MCF 10A (cell line): ENCODE results near the gene SNRPE. TPM values are rescaled to one million over a fixed set of nuclear protein-coding genes. Genes with fewer than 3 reads are reported as not detected.

Experiments used
- BruUV-seq: library from RNA; stranded (reverse); fragments of 400-500 nt; replicated peaks from 2 replicates; lab custom pipeline; 2021; lab: Mats Ljungman, UMichigan
- CTCF ChIA-PET: fragments of 300-600 bp; sonication (Branson Sonifier 250); formaldehyde crosslinking; extraction: SDS; loops from one replicate; lab custom pipeline; 2021; ENCODE audit warnings: antibody characterized with exemption, inconsistent platforms; lab: Yijun Ruan, JAX
- POLR2A ChIA-PET: fragments of 300-600, 350-650 bp; sonication (Branson Sonifier 250); formaldehyde crosslinking; extraction: SDS; loops from one replicate; lab custom pipeline; 2020; ENCODE audit warnings: antibody characterized with exemption, inconsistent platforms; lab: Yijun Ruan, JAX
- DNase-seq: peaks from one replicate; pipeline ENCODE4 v3.0.0-alpha.2; 2018; ENCODE audit not compliant: unreplicated experiment
- H3K27ac Mint-ChIP-seq: one replicate; pipeline ENCODE4 v1.8.0; 2022; ENCODE audit warnings: mild to moderate bottlenecking, low read depth, mixed read lengths; ENCODE audit not compliant: unreplicated experiment
- H3K27me3 Mint-ChIP-seq: one replicate; pipeline ENCODE4 v1.8.0; 2022; ENCODE audit warnings: mixed read lengths; ENCODE audit not compliant: insufficient read depth, unreplicated experiment
- H3K36me3 Mint-ChIP-seq: one replicate; pipeline ENCODE4 v1.8.0; 2022; ENCODE audit warnings: mild to moderate bottlenecking, moderate library complexity, mixed read lengths; ENCODE audit not compliant: insufficient read depth, unreplicated experiment
- H3K4me1 Mint-ChIP-seq: one replicate; pipeline ENCODE4 v1.8.0; 2022; ENCODE audit warnings: mixed read lengths; ENCODE audit not compliant: insufficient read depth, unreplicated experiment
- H3K4me3 Mint-ChIP-seq: one replicate; pipeline ENCODE4 v1.8.0; 2022; ENCODE audit warnings: mild to moderate bottlenecking, moderate library complexity, mixed read lengths; ENCODE audit not compliant: unreplicated experiment
- H3K9me3 Mint-ChIP-seq: one replicate; pipeline ENCODE4 v1.8.0; 2022; ENCODE audit warnings: mixed read lengths; ENCODE audit not compliant: unreplicated experiment
- CTCF ChIP-seq: fragments of 200-600 bp; IDR thresholded peaks from one replicate; pipeline ENCODE4 v1.8.0; 2022; ENCODE audit warnings: antibody characterized with exemption, mild to moderate bottlenecking; ENCODE audit not compliant: unreplicated experiment
- intact Hi-C: fragments of 100-400 bp; cut with micrococcal nuclease; formaldehyde crosslinking; loops from 2 replicates; pipeline ENCODE4 v1.14.1; 2022
- total RNA-seq: library from RNA; stranded (reverse); gene quantifications from 2 replicates; pipeline ENCODE4 v1.2.3, GENCODE V29; 2022

SNRPE gene
- total RNA-seq, 1 experiment from 2014 or later: 358 TPM

GRCh38 chr1:203871114-203871880 lies 9.9 kb downstream of the SNRPE start:
- CTCF ChIA-PET: interaction anchor here (0.6 to 12.2 kb wide), 63 partner anchors 11 to 1259 kb away, joined by 3 to 452 read pairs (median 5); partner anchors contain the start of genes PLEKHA6, SNRPE and SOX13
- intact Hi-C loops: loop anchor here (1.0 to 10.0 kb wide), 4 partner anchors 114 to 256 kb away; partner anchors contain the start of gene SOX13
- Mint-ChIP-seq H3K4me3 (no peak overlapping the region), H3K9me3 (no peaks in the 10 kb centered on the region), H3K4me1 (peaks cover 3% of the 10 kb centered on the region), H3K27me3 (no peaks in the 10 kb centered on the region), H3K36me3 (peaks cover 84% of the 10 kb centered on the region), H3K27ac (peak overlapping the region; percentile 74)
- peak; percentile 100 for TF ChIP-seq CTCF
- DNase-seq: peak; percentile 86
- POLR2A ChIA-PET: interaction anchor here (0.6 to 7.6 kb wide), 23 partner anchors 8 to 539 kb away, joined by 3 to 122 read pairs (median 4); partner anchors contain the start of genes ETNK2, SNRPE and SOX13
- BruUV-seq: TSS peak; percentile 2

- no TSS peak for BruUV-seq
- H3K27me3 Mint-ChIP-seq: no peaks in the 10 kb centered on the region
- no peak for TF ChIP-seq CTCF
- no peaks in the 10 kb centered on the region for H3K4me1 Mint-ChIP-seq
- POLR2A ChIA-PET: interaction anchor here (0.9 to 7.6 kb wide), 7 partner anchors 8 to 255 kb away, joined by 3 to 122 read pairs (median 17); partner anchors contain the start of genes SNRPE and SOX13
- peaks cover 83% of the 10 kb centered on the region for H3K36me3 Mint-ChIP-seq
- no peak for DNase-seq
- no peaks in the 10 kb centered on the region for H3K9me3 Mint-ChIP-seq
- no peak overlapping the region for H3K27ac Mint-ChIP-seq
- no peak overlapping the region for H3K4me3 Mint-ChIP-seq
- CTCF ChIA-PET: interaction anchor here (0.6 to 12.2 kb wide), 20 partner anchors 9 to 1348 kb away, joined by 3 to 452 read pairs (median 6); partner anchors contain the start of genes ETNK2, SNRPE and SOX13
- intact Hi-C loops: loop anchor here (10.0 kb wide), 1 partner anchor 112 kb away; no protein-coding TSS in a partner anchor
These were observed 11.7 kb downstream of the SNRPE start for GRCh38 chr1:203873094-203873493.

- BruUV-seq: no TSS peak
- DNase-seq: no peak
- no peaks in the 10 kb centered on the region for H3K9me3 Mint-ChIP-seq
- H3K36me3 Mint-ChIP-seq: peaks cover 44% of the 10 kb centered on the region
- intact Hi-C loops: loop anchor here (10.0 kb wide), 1 partner anchor 106 kb away; no protein-coding TSS in a partner anchor
- ChIA-PET POLR2A (no interaction called here), CTCF (interaction anchor here (0.6 kb wide), 1 partner anchor 11 kb away, joined by 3 read pairs; no protein-coding TSS in a partner anchor)
- H3K4me3 Mint-ChIP-seq: no peak overlapping the region
- no peaks in the 10 kb centered on the region for H3K27me3 Mint-ChIP-seq
- no peak overlapping the region for H3K27ac Mint-ChIP-seq
- no peaks in the 10 kb centered on the region for H3K4me1 Mint-ChIP-seq
- TF ChIP-seq CTCF: no peak
These were observed 17.0 kb downstream of the SNRPE start for GRCh38 chr1:203878422-203878821.

GRCh38 chr1:203880606-203881005 lies 19.2 kb downstream of the SNRPE start:
- Mint-ChIP-seq H3K4me1 (no peaks in the 10 kb centered on the region), H3K4me3 (no peak overlapping the region), H3K27me3 (no peaks in the 10 kb centered on the region), H3K36me3 (peaks cover 38% of the 10 kb centered on the region), H3K27ac (no peak overlapping the region), H3K9me3 (no peaks in the 10 kb centered on the region)
- DNase-seq: no peak
- intact Hi-C loops: no loop called here
- BruUV-seq: no TSS peak
- ChIA-PET POLR2A (interaction anchor here (0.6 to 2.5 kb wide), 4 partner anchors 9 to 534 kb away, joined by 3 to 17 read pairs (median 4); no protein-coding TSS in a partner anchor), CTCF (interaction anchor here (0.5 to 5.5 kb wide), 7 partner anchors 9 to 327 kb away, joined by 3 to 38 read pairs (median 4); no protein-coding TSS in a partner anchor)
- no peak for TF ChIP-seq CTCF
